ENCODE results near the gene KANSL1.

DNA sequence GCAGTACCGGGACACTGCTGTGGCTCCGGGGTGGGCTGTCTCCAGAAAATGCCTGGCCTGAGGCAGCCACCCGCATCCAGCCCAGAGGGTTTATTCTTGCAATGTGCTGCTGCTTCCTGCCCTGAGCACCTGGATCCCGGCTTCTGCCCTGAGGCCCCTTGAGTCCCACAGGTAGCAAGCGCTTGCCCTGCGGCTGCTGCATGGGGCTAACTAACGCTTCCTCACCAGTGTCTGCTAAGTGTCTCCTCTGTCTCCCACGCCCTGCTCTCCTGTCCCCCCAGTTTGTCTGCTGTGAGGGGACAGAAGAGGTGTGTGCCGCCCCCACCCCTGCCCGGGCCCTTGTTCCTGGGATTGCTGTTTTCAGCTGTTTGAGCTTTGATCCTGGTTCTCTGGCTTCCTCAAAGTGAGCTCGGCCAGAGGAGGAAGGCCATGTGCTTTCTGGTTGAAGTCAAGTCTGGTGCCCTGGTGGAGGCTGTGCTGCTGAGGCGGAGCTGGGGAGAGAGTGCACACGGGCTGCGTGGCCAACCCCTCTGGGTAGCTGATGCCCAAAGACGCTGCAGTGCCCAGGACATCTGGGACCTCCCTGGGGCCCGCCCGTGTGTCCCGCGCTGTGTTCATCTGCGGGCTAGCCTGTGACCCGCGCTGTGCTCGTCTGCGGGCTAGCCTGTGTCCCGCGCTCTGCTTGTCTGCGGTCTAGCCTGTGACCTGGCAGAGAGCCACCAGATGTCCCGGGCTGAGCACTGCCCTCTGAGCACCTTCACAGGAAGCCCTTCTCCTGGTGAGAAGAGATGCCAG lies 181.3 kb downstream of the KANSL1 start:
- TF ChIP-seq POLR2AphosphoS5 (IDR thresholded peaks at IDR 0.05; ENCODE audit: low read depth, low read length) = no peak
- TF ChIP-seq, protein P1, sequence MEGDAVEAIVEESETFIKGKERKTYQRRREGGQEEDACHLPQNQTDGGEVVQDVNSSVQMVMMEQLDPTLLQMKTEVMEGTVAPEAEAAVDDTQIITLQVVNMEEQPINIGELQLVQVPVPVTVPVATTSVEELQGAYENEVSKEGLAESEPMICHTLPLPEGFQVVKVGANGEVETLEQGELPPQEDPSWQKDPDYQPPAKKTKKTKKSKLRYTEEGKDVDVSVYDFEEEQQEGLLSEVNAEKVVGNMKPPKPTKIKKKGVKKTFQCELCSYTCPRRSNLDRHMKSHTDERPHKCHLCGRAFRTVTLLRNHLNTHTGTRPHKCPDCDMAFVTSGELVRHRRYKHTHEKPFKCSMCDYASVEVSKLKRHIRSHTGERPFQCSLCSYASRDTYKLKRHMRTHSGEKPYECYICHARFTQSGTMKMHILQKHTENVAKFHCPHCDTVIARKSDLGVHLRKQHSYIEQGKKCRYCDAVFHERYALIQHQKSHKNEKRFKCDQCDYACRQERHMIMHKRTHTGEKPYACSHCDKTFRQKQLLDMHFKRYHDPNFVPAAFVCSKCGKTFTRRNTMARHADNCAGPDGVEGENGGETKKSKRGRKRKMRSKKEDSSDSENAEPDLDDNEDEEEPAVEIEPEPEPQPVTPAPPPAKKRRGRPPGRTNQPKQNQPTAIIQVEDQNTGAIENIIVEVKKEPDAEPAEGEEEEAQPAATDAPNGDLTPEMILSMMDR (IDR thresholded peaks at IDR 0.05) = no peak
- TF ChIP-seq REST (IDR thresholded peaks at IDR 0.05; ENCODE audit: insufficient read depth in 1 of 2, low read depth in 2 of 2, low read length in 1 of 2) = no peak
- TF ChIP-seq TCF7L2 (IDR thresholded peaks at IDR 0.05; ENCODE audit: low read depth, low read length) = no peak
- no peak for TF ChIP-seq SIN3A (IDR thresholded peaks at IDR 0.05; ENCODE audit: borderline replicate concordance, insufficient read depth, low read depth, low read length)
